T-cell (primary cell): ENCODE results near the gene DYRK4. TPM values are rescaled to one million over a fixed set of nuclear protein-coding genes. Genes with fewer than 3 reads are reported as not detected.

Experiments
- ATAC-seq, 4 experiments: fragments of 200-7000 bp in 3 of 4; fragments of 150-1000 bp in 1 of 4; cut with Tn5 transposase; replicated peaks in 1 of 4; 1 replicate in 3 of 4; 2 replicates in 1 of 4; pipeline ENCODE4 v1.10.0; 2021; ENCODE audit warnings: moderate library complexity in 3 of 4, mild to moderate bottlenecking in 2 of 4, moderate number of reproducible peaks in 1 of 4
- CTCF ChIA-PET, 2 donors: fragments of 300-600 bp; sonication (Branson Sonifier 250); formaldehyde crosslinking; loops; one replicate each; lab custom pipeline; 2022; ENCODE audit warnings: antibody characterized with exemption in 2 of 2; lab: Charles Lee
- POLR2A ChIA-PET, 2 donors: fragments of 300-600 bp; sonication (Branson Sonifier 250); formaldehyde crosslinking; loops; one replicate each; lab custom pipeline; 2022; ENCODE audit warnings: antibody characterized with exemption in 2 of 2; lab: Charles Lee
- DNase-seq, 35 experiments: peaks; one replicate each; pipeline versions ENCODE4 v3.0.0 to v3.0.0-alpha.2; 2013 to 2023
- H3K27ac ChIP-seq: one replicate; pipeline ENCODE4 v1.5.1; 2013; ENCODE audit warnings: low read length
- H3K27me3 ChIP-seq, 2 experiments: replicated peaks in 1 of 2; 1 replicate in 1 of 2; 2 replicates in 1 of 2; pipeline versions ENCODE4 v1.6.1 to v1.7.0; 2013; ENCODE audit warnings: low read length in 1 of 2, mixed read lengths in 1 of 2; ENCODE audit not compliant: control insufficient read depth in 2 of 2, insufficient read depth in 2 of 2; ENCODE audit errors: extremely low read depth in 1 of 2
- H3K36me3 ChIP-seq, 2 donors: 1 replicate in 1 of 2; 2 replicates in 1 of 2; pipeline versions ENCODE4 v1.6.1 to v1.7.0; 2013; ENCODE audit warnings: low read length in 1 of 2; ENCODE audit not compliant: control insufficient read depth in 2 of 2, insufficient read depth in 1 of 2; ENCODE audit errors: extremely low read depth in 1 of 2
- H3K4me1 ChIP-seq, 2 experiments: 1 replicate in 1 of 2; 2 replicates in 1 of 2; pipeline versions ENCODE4 v1.6.1 to v1.7.0; 2013; ENCODE audit warnings: low read length in 2 of 2, mixed read lengths in 1 of 2; ENCODE audit not compliant: insufficient read depth in 2 of 2, control insufficient read depth in 1 of 2; ENCODE audit errors: extremely low read depth in 1 of 2
- H3K4me3 ChIP-seq, 2 donors: 1 replicate in 1 of 2; 2 replicates in 1 of 2; pipeline versions ENCODE4 v1.5.1 to v1.7.0; 2013; ENCODE audit warnings: mild to moderate bottlenecking in 2 of 2, low read length in 1 of 2, moderate library complexity in 1 of 2; ENCODE audit not compliant: control insufficient read depth in 1 of 2; ENCODE audit errors: extremely low read depth in 1 of 2
- H3K9me3 ChIP-seq: 2 replicates; pipeline ENCODE4 v1.7.0; 2013
- H3K27ac Mint-ChIP-seq, 2 donors: one replicate each; pipeline ENCODE4 v1.8.0; 2020 to 2021; ENCODE audit warnings: mild to moderate bottlenecking in 2 of 2, mixed read lengths in 2 of 2
- H3K27me3 Mint-ChIP-seq, 2 donors: one replicate each; pipeline ENCODE4 v1.8.0; 2021 to 2022; ENCODE audit warnings: mixed read lengths in 2 of 2
- H3K36me3 Mint-ChIP-seq: one replicate; pipeline ENCODE4 v1.8.0; 2021; ENCODE audit warnings: mixed read lengths
- H3K4me1 Mint-ChIP-seq, 3 donors: one replicate each; pipeline ENCODE4 v1.8.0; 2020 to 2022; ENCODE audit warnings: mixed read lengths in 3 of 3, mild to moderate bottlenecking in 1 of 3
- H3K4me3 Mint-ChIP-seq, 3 donors: one replicate each; pipeline ENCODE4 v1.8.0; 2020 to 2022; ENCODE audit warnings: mild to moderate bottlenecking in 3 of 3, mixed read lengths in 3 of 3, moderate library complexity in 3 of 3
- H3K9me3 Mint-ChIP-seq, 3 donors: one replicate each; pipeline ENCODE4 v1.8.0; 2020 to 2022; ENCODE audit warnings: mixed read lengths in 3 of 3
- WGBS: methylation state at CpG from one replicate; pipeline ENCODE4 v1.1.5; 2013; ENCODE audit warnings: missing lambda C conversion rate; ENCODE audit not compliant: insufficient coverage; 5-methylcytosine and 5-hydroxymethylcytosine counted together
- total RNA-seq, 35 experiments: library from RNA in 6 of 35; stranded (reverse) in 6 of 35; fragments of 120-200 nt in 1 of 35; gene quantifications; one replicate each; pipeline versions ENCODE4 v1.2.1 to v1.2.4 and lab custom pipeline; 2013 to 2026

Gene DYRK4
- total RNA-seq, 5 donors from 2014 or later (not counting 1 experiment from before 2014, with no cell fraction given) = 11.0 to 24.8 (median 17.6) TPM

- WGBS = no CpG with 5 or more reads among the region's 2 CpGs
- ChIA-PET POLR2A (no interaction called here), CTCF (interaction anchor here in 1 of 2 donors (0.6 to 1.1 kb wide), 2 partner anchors 16 to 77 kb away, joined by 3 read pairs; no protein-coding TSS in a partner anchor)
- H3K27me3 Mint-ChIP-seq = no peaks in the 10 kb centered on the region
- H3K9me3 Mint-ChIP-seq = no peaks in the 10 kb centered on the region
- no peak overlapping the region for H3K4me3 ChIP-seq
- H3K4me3 Mint-ChIP-seq = no peak overlapping the region
- H3K36me3 ChIP-seq = peaks cover 5 to 33% of the 10 kb centered on the region in 2 donors
- H3K9me3 ChIP-seq = no peaks in the 10 kb centered on the region
- DNase-seq = no peak
- no peak overlapping the region for H3K27ac ChIP-seq
- peaks cover 2 to 15% of the 10 kb centered on the region in 2 experiments for H3K4me1 ChIP-seq
- ATAC-seq = no peak
- H3K4me1 Mint-ChIP-seq = peaks cover 47 to 52% (median 49%) of the 10 kb centered on the region in 3 donors
- H3K27me3 ChIP-seq = no peaks in the 10 kb centered on the region
- H3K27ac Mint-ChIP-seq = no peak overlapping the region
- peaks cover 30% of the 10 kb centered on the region for H3K36me3 Mint-ChIP-seq
Observed at GRCh38 chr12:4653691-4654090, 91.7 kb downstream of the DYRK4 start.

Other genes with a start within 250 kb of the DYRK4 start
- gene TIGAR, start 241.0 kb upstream of the DYRK4 start, total RNA-seq = 10 to 100 TPM in 1 of 5 donors, 1 to 10 TPM in 4; 6.7 to 11.4 (median 7.5) TPM
- gene FGF23, start 182.5 kb upstream of the DYRK4 start, total RNA-seq = not detected
- gene FGF6, start 116.4 kb upstream of the DYRK4 start, total RNA-seq = not detected
- gene RAD51AP1, start 23.3 kb upstream of the DYRK4 start, total RNA-seq = 1 to 10 TPM in 2 of 5 donors, under 1 TPM in 3; 0.60 to 1.7 (median 0.89) TPM
- 1 to 10 TPM; 1.5 to 7.9 (median 3.3) TPM for gene AKAP3, start 86.8 kb downstream of the DYRK4 start, total RNA-seq
- 10 to 100 TPM; 59.7 to 74.7 (median 72.9) TPM for gene NDUFA9, start 86.9 kb downstream of the DYRK4 start, total RNA-seq
- gene GALNT8, start 158.2 kb downstream of the DYRK4 start, total RNA-seq = 1 to 10 TPM in 3 of 5 donors, under 1 TPM in 2; 0.41 to 2.9 (median 1.5) TPM